ENCODE data around the gene ATR. TPM values are rescaled to one million over a fixed set of nuclear protein-coding genes. Genes with fewer than 3 reads are reported as not detected.
"Not testable (repeated sequence)": the region's sequence is repeated elsewhere in the genome, so short reads cannot be mapped to it uniquely, and the experiment has no call there.

The ATR gene
- total RNA-seq, 1 experiment from 2014 or later, result 40.8 TPM

- no peak for DNase-seq (ENCODE audit: low spot score)
Measured at GRCh38 chr3:142595141-142595540, 16.6 kb upstream of the ATR start.

- DNase-seq (ENCODE audit: low spot score), result not testable (repeated sequence)
Measured at GRCh38 chr3:142592268-142592667, 13.7 kb upstream of the ATR start.

- no peak for DNase-seq (ENCODE audit: low spot score)
Measured at GRCh38 chr3:142588703-142589102, 10.2 kb upstream of the ATR start.

GRCh38 chr3:142586803-142587406 is 8.4 kb upstream of the ATR start:
- peak; percentile 88 for DNase-seq (ENCODE audit: low spot score)

GRCh38 chr3:142581070-142581469 is 2.5 kb upstream of the ATR start:
- DNase-seq (ENCODE audit: low spot score), result not testable (repeated sequence)

- DNase-seq (ENCODE audit: low spot score), result no peak
Measured at GRCh38 chr3:142580061-142580423, 1.5 kb upstream of the ATR start.

GRCh38 chr3:142577696-142578328 is 721 bp downstream of the ATR start:
- no peak for DNase-seq (ENCODE audit: low spot score)

GRCh38 chr3:142576792-142577191 is 1.7 kb downstream of the ATR start:
- DNase-seq (ENCODE audit: low spot score), result no peak

GRCh38 chr3:142574665-142575064 is 3.9 kb downstream of the ATR start:
- no peak for DNase-seq (ENCODE audit: low spot score)

- DNase-seq (ENCODE audit: low spot score), result not testable (repeated sequence)
Measured at GRCh38 chr3:142574223-142574622, 4.3 kb downstream of the ATR start.

- DNase-seq (ENCODE audit: low spot score), result not testable (repeated sequence)
Measured at GRCh38 chr3:142569422-142569821, 9.1 kb downstream of the ATR start.

- DNase-seq (ENCODE audit: low spot score), result no peak
Measured at GRCh38 chr3:142568393-142569017, 10.0 kb downstream of the ATR start.

GRCh38 chr3:142566096-142566495 is 12.4 kb downstream of the ATR start:
- DNase-seq (ENCODE audit: low spot score), result no peak

GRCh38 chr3:142563496-142563997 is 15.0 kb downstream of the ATR start:
- no peak for DNase-seq (ENCODE audit: low spot score)

- no peak for DNase-seq (ENCODE audit: low spot score)
Measured at GRCh38 chr3:142560118-142560517, 18.4 kb downstream of the ATR start.

GRCh38 chr3:142553741-142554140 is 24.8 kb downstream of the ATR start:
- no peak for DNase-seq (ENCODE audit: low spot score)

GRCh38 chr3:142552579-142552978 is 26.0 kb downstream of the ATR start:
- DNase-seq (ENCODE audit: low spot score), result not testable (repeated sequence)

GRCh38 chr3:142549986-142550385 is 28.5 kb downstream of the ATR start:
- no peak for DNase-seq (ENCODE audit: low spot score)

- DNase-seq (ENCODE audit: low spot score), result no peak
Measured at GRCh38 chr3:142543307-142543706, 35.2 kb downstream of the ATR start.

- no peak for DNase-seq (ENCODE audit: low spot score)
Measured at GRCh38 chr3:142542054-142542453, 36.5 kb downstream of the ATR start.

GRCh38 chr3:142536519-142536918 is 42.0 kb downstream of the ATR start:
- no peak for DNase-seq (ENCODE audit: low spot score)

GRCh38 chr3:142534543-142534942 is 44.0 kb downstream of the ATR start:
- no peak for DNase-seq (ENCODE audit: low spot score)

GRCh38 chr3:142530296-142530695 is 48.2 kb downstream of the ATR start:
- DNase-seq (ENCODE audit: low spot score), result no peak

Data from A172 (cell line).